Body of pancreas (tissue), 4 donors: ENCODE measurements around the gene PRR18. TPM values are rescaled to one million over a fixed set of nuclear protein-coding genes. Genes with fewer than 3 reads are reported as not detected.
A peak's percentile ranks its signal among the peaks of the same experiment; 100 is the strongest.
"Not testable (repeated sequence)": the region's sequence is repeated elsewhere in the genome, so short reads cannot be mapped to it uniquely, and the experiment has no call there.

ENCODE experiments used
- ATAC-seq: fragments of 150-250 bp; one replicate; pipeline ENCODE4 v1.9.1; 2016
- DNase-seq, 4 donors: peaks; one replicate each; pipeline ENCODE4 v3.0.0-alpha.2; 2019
- H3K27ac ChIP-seq, 4 donors: fragments of 200-600 bp; sonication (generic); 1 replicate in 3 of 4; 2 replicates in 1 of 4; pipeline versions ENCODE4 v1.5.1 to v1.6.1; 2016 to 2019; ENCODE audit warnings: mild to moderate bottlenecking in 1 of 4, mixed read lengths in 1 of 4, moderate library complexity in 1 of 4
- H3K27me3 ChIP-seq, 2 donors: fragments of 200-600 bp; sonication (generic); one replicate each; pipeline ENCODE4 v1.6.0; 2016; ENCODE audit warnings: mild to moderate bottlenecking in 1 of 2
- H3K36me3 ChIP-seq, 2 donors: fragments of 200-600 bp; sonication (generic); replicated peaks in 1 of 2; 2 replicates each; pipeline ENCODE4 v1.5.1; 2016; ENCODE audit warnings: low read depth in 2 of 2; ENCODE audit not compliant: insufficient read depth in 1 of 2
- H3K4me1 ChIP-seq: fragments of 200-600 bp; sonication (generic); one replicate; pipeline ENCODE4 v1.6.0; 2016
- H3K4me3 ChIP-seq, 2 donors: fragments of 200-600 bp; sonication (generic); 1 replicate in 1 of 2; 2 replicates in 1 of 2; pipeline ENCODE4 v1.5.1; 2016 to 2019
- H3K9me3 ChIP-seq, 3 donors: fragments of 200-600 bp; sonication (generic); 1 replicate in 2 of 3; 2 replicates in 1 of 3; pipeline ENCODE4 v1.5.1; 2016
- CTCF ChIP-seq, 7 experiments: fragments of 450-650 bp in 4 of 7; fragments of 200-600 bp in 3 of 7; sonication (generic) in 3 of 7; IDR thresholded peaks; one replicate each; pipeline ENCODE4 v1.5.1; 2016 to 2019; ENCODE audit warnings: antibody characterized with exemption in 7 of 7
- POLR2A ChIP-seq, 3 donors: fragments of 450-650 bp; IDR thresholded peaks; one replicate each; pipeline ENCODE4 v1.6.1; 2016; ENCODE audit warnings: antibody characterized with exemption in 3 of 3, mild to moderate bottlenecking in 2 of 3
- WGBS, 2 donors: methylation state at CpG; one replicate each; pipeline ENCODE4 v1.1.5; 2017; 5-methylcytosine and 5-hydroxymethylcytosine counted together
- intact Hi-C: fragments of 100-400 bp; cut with DNase I; formaldehyde crosslinking; loops from one replicate; pipeline ENCODE4 v1.15.1; 2023
- total RNA-seq, 2 donors: library from RNA; depleted of rRNA; stranded (reverse); fragments of >200 nt; gene quantifications; one replicate each; pipeline ENCODE4 v1.1.0, GENCODE V29; 2016

PRR18 gene
- total RNA-seq, 2 donors from 2014 or later: not detected

GRCh38 chr6:166346449-166346848, 38.3 kb upstream of the PRR18 start:
- ATAC-seq: no peak
- intact Hi-C loops: no loop called here
- WGBS, 2 donors: 69 to 83% methylated on average over 3 of the region's 3 CpGs

GRCh38 chr6:166345672-166346071, 37.5 kb upstream of the PRR18 start:
- H3K9me3 ChIP-seq, H3K27me3 ChIP-seq, intact Hi-C loops, H3K27ac ChIP-seq, ATAC-seq, DNase-seq, H3K4me3 ChIP-seq, H3K36me3 ChIP-seq: not testable (repeated sequence)
- WGBS, 2 donors: 76% methylated on average over 9 of the region's 9 CpGs
- H3K4me1 ChIP-seq: peaks cover 18% of the 10 kb centered on the region

More at GRCh38 chr6:166346449-166346848, 38.3 kb upstream of the PRR18 start:
- Histone ChIP-seq H3K4me3 (no peak overlapping the region), H3K9me3 (no peaks in the 10 kb centered on the region), H3K27ac (no peak overlapping the region), H3K4me1 (peaks cover 11% of the 10 kb centered on the region), H3K27me3 (no peaks in the 10 kb centered on the region), H3K36me3 (no peaks in the 10 kb centered on the region)
- TF ChIP-seq POLR2A (IDR thresholded peaks at IDR 0.05) (no peak), CTCF (IDR thresholded peaks at IDR 0.05) (no peak)
- no peak for DNase-seq

- H3K4me3 ChIP-seq, H3K36me3 ChIP-seq, H3K27ac ChIP-seq, DNase-seq, H3K9me3 ChIP-seq, H3K27me3 ChIP-seq, intact Hi-C loops, ATAC-seq: not testable (repeated sequence)
- peaks cover 25% of the 10 kb centered on the region for H3K4me1 ChIP-seq
- 95 to 100% methylated on average over 2 of the region's 2 CpGs for WGBS, 2 donors
Measured at GRCh38 chr6:166344921-166345320, 36.7 kb upstream of the PRR18 start.

- no peak for ATAC-seq
- no peak overlapping the region for H3K4me3 ChIP-seq
- H3K27me3 ChIP-seq: no peaks in the 10 kb centered on the region
- H3K27ac ChIP-seq: no peak overlapping the region
- TF ChIP-seq CTCF (IDR thresholded peaks at IDR 0.05): no peak
- no peak for TF ChIP-seq POLR2A (IDR thresholded peaks at IDR 0.05)
- intact Hi-C loops: no loop called here
- no peaks in the 10 kb centered on the region for H3K9me3 ChIP-seq
- H3K36me3 ChIP-seq: no peaks in the 10 kb centered on the region
- WGBS, 2 donors: 95 to 98% methylated on average over 8 of the region's 8 CpGs
- DNase-seq: no peak
- peaks cover 32% of the 10 kb centered on the region for H3K4me1 ChIP-seq
Measured at GRCh38 chr6:166344240-166344639, 36.0 kb upstream of the PRR18 start.

GRCh38 chr6:166343150-166343487, 34.9 kb upstream of the PRR18 start:
- DNase-seq (no peak), ATAC-seq (peak; percentile 18)
- Histone ChIP-seq H3K4me1 (peaks cover 34% of the 10 kb centered on the region), H3K36me3 (no peaks in the 10 kb centered on the region), H3K27ac (peak overlapping the region; percentile 84 to 89 (median 85)), H3K9me3 (no peaks in the 10 kb centered on the region), H3K4me3 (peak overlapping the region in 1 of 2 donors; percentile 70), H3K27me3 (no peaks in the 10 kb centered on the region)
- TF ChIP-seq CTCF (IDR thresholded peaks at IDR 0.05) (no peak), POLR2A (IDR thresholded peaks at IDR 0.05) (no peak)
- WGBS, 2 donors: 7 to 10% methylated on average over 3 of the region's 3 CpGs
- intact Hi-C loops: no loop called here

- H3K36me3 ChIP-seq: no peaks in the 10 kb centered on the region
- H3K27me3 ChIP-seq: no peaks in the 10 kb centered on the region
- ATAC-seq (peak; percentile 93), DNase-seq (peak; percentile 79 to 88 (median 85))
- H3K27ac ChIP-seq: peak within 1 kb of the TSS; percentile 84 to 89 (median 85)
- peak within 1 kb of the TSS; percentile 70 to 98 for H3K4me3 ChIP-seq
- no peaks in the 10 kb centered on the region for H3K9me3 ChIP-seq
- peaks cover 34% of the 10 kb centered on the region for H3K4me1 ChIP-seq
- peak; percentile 62 to 95 (median 87) for TF ChIP-seq POLR2A (IDR thresholded peaks at IDR 0.05)
- TF ChIP-seq CTCF (IDR thresholded peaks at IDR 0.05): peak in 1 of 7 experiments; percentile 5
- intact Hi-C loops: no loop called here
- 0% methylated on average over 8 to 65 of the region's 73 CpGs for WGBS, 2 donors
Measured at GRCh38 chr6:166342349-166343149, 34.4 kb upstream of the PRR18 start, which contains the start of gene SFT2D1. Gene SFT2D1, minus strand, starts transcription at chr6:166342545. Its CDS starts 64 bp downstream, at chr6:166342481.
